HL-60 (cell line): ENCODE measurements around the gene SKAP2.

Experiments used
- GABPA ChIP-seq: IDR thresholded peaks from 2 replicates; pipeline ENCODE4 v1.6.1; 2012; ENCODE audit warnings: low read depth
- POLR2AphosphoS5 ChIP-seq: IDR thresholded peaks from 2 replicates; pipeline ENCODE4 v1.6.1; 2012; ENCODE audit warnings: low read depth
- SPI1 ChIP-seq: IDR thresholded peaks from 2 replicates; pipeline ENCODE4 v1.6.1; 2012; ENCODE audit warnings: low read depth, mild to moderate bottlenecking, borderline replicate concordance
- TF ChIP-seq, protein P1 (sequence below): IDR thresholded peaks from one replicate; pipeline ENCODE4 v1.5.1; 2011; ENCODE audit warnings: low read length, control low read depth, inconsistent platforms; ENCODE audit not compliant: insufficient read depth
- TF ChIP-seq, protein P2 (sequence below): IDR thresholded peaks from 2 replicates; pipeline ENCODE4 v1.6.1; 2012; ENCODE audit warnings: low read depth; ENCODE audit not compliant: insufficient replicate concordance

DNA sequence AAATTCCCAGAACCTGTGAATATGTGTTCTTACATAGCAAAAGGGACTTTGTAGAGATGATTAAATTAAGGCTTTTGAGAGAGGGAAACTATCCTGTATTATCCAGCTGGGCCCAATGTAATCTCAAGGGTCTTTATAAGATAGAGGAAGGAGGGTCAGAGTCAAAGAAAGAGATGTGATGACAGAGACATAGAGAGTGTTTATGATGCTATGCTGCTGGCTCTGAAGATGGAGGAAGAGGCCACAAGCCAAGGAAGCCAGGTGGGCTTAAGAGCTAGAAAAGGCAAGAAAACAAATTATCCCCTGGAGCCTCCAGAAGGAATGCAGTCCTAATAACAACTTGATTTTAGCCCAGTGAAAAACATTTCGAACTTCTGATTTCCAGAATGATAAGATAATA is 15.3 kb upstream of the SKAP2 start:
- TF ChIP-seq, protein P1, sequence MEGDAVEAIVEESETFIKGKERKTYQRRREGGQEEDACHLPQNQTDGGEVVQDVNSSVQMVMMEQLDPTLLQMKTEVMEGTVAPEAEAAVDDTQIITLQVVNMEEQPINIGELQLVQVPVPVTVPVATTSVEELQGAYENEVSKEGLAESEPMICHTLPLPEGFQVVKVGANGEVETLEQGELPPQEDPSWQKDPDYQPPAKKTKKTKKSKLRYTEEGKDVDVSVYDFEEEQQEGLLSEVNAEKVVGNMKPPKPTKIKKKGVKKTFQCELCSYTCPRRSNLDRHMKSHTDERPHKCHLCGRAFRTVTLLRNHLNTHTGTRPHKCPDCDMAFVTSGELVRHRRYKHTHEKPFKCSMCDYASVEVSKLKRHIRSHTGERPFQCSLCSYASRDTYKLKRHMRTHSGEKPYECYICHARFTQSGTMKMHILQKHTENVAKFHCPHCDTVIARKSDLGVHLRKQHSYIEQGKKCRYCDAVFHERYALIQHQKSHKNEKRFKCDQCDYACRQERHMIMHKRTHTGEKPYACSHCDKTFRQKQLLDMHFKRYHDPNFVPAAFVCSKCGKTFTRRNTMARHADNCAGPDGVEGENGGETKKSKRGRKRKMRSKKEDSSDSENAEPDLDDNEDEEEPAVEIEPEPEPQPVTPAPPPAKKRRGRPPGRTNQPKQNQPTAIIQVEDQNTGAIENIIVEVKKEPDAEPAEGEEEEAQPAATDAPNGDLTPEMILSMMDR = no peak
- TF ChIP-seq POLR2AphosphoS5 (no peak), GABPA (no peak), SPI1 (no peak)
- TF ChIP-seq, protein P2, sequence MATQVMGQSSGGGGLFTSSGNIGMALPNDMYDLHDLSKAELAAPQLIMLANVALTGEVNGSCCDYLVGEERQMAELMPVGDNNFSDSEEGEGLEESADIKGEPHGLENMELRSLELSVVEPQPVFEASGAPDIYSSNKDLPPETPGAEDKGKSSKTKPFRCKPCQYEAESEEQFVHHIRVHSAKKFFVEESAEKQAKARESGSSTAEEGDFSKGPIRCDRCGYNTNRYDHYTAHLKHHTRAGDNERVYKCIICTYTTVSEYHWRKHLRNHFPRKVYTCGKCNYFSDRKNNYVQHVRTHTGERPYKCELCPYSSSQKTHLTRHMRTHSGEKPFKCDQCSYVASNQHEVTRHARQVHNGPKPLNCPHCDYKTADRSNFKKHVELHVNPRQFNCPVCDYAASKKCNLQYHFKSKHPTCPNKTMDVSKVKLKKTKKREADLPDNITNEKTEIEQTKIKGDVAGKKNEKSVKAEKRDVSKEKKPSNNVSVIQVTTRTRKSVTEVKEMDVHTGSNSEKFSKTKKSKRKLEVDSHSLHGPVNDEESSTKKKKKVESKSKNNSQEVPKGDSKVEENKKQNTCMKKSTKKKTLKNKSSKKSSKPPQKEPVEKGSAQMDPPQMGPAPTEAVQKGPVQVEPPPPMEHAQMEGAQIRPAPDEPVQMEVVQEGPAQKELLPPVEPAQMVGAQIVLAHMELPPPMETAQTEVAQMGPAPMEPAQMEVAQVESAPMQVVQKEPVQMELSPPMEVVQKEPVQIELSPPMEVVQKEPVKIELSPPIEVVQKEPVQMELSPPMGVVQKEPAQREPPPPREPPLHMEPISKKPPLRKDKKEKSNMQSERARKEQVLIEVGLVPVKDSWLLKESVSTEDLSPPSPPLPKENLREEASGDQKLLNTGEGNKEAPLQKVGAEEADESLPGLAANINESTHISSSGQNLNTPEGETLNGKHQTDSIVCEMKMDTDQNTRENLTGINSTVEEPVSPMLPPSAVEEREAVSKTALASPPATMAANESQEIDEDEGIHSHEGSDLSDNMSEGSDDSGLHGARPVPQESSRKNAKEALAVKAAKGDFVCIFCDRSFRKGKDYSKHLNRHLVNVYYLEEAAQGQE = no peak
